ENCODE measurements around the gene ANKRD31. TPM values are rescaled to one million over a fixed set of nuclear protein-coding genes. Genes with fewer than 3 reads are reported as not detected.
"Not testable (repeated sequence)": the region's sequence is repeated elsewhere in the genome, so short reads cannot be mapped to it uniquely, and the experiment has no call there.

The ANKRD31 gene
- total RNA-seq, 1 donor from 2014 or later, result not detected

DNA sequence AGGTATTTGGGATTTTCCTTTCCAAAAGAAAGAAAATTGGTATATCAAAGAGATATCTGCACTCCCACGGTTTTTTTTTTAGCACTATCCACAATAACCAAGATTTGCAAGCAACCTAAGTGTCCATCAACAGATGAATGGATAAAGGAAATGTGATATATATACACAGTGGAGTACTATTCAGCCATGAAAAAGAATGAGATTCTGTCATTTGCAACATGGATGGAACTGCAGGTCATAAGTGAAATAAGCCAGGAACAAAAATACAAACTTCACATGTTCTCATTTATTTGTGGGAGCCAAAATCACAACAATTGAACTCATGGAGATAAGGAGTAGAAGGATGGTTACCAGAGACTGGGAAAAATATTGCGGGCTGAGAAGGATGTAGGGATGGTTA, 9.8 kb downstream of the ANKRD31 start:
- no peak for DNase-seq (ENCODE audit: extremely low read depth, low read depth, low spot score)

- no peak for DNase-seq (ENCODE audit: extremely low read depth, low read depth, low spot score)
Observed at GRCh38 chr5:75225506-75225905, 11.2 kb downstream of the ANKRD31 start.

- not testable (repeated sequence) for DNase-seq (ENCODE audit: extremely low read depth, low read depth, low spot score)
Observed at GRCh38 chr5:75220787-75221186, 15.9 kb downstream of the ANKRD31 start.

- DNase-seq (ENCODE audit: extremely low read depth, low read depth, low spot score), result no peak
Observed at GRCh38 chr5:75214928-75215327, 21.8 kb downstream of the ANKRD31 start.

- no peak for DNase-seq (ENCODE audit: extremely low read depth, low read depth, low spot score)
Observed at GRCh38 chr5:75214409-75214808, 22.3 kb downstream of the ANKRD31 start.

DNA sequence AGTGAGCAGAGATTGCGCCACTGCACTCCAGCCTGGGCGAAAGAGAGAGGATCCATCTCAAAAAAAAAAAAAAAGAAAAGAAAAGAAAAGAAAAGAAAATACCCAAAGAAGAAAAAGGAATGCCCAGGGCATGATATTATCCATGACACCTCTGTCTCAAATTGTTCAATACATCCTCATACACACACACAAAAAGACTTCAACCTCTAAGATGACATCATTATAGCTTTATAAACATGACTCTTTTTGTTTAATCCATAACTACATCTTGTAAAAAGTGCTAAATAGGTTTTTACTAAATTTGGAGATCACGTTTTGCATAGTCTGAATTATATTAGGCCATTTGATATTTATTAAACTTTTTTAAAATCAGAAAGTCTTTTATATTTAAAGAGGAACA, 33.1 kb downstream of the ANKRD31 start:
- DNase-seq (ENCODE audit: extremely low read depth, low read depth, low spot score), result no peak

DNA sequence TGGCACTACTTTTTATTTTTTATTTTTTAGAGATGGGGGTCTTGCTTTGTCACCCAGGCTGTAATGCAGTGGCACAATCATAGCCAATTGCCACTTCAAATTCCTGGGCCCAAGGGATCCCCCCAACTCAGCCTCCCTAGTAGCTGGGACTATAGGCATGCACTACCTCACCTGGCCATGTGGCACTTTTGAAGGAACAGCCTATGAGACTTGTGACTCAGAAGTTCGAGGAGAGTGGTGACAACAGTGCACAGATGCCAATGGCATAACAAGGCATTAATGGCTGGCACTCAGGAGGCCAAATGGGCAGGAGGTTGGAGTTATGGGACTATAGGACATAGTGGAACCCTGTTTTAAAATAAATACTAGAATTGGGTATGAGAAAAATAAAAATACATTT, 33.7 kb downstream of the ANKRD31 start:
- DNase-seq (ENCODE audit: extremely low read depth, low read depth, low spot score), result no peak

DNA sequence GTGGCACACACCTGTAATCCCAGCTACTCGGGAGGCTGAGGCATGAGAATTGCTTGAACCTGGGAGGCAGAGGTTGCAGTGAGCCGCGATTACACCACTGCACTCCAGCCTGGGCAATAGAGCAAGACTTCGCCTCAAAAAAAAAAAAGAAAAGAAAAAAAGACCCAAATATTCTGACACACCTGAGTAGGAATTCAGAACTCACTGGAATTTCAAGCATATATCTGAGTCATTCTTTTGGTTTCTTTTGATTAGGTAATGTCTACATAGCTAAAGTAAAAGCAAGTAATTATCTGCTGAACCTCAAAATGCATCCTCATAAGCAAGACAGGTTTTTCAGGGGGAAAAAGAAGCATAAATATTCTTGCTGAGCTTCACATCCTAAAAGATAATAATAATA, 35.9 kb downstream of the ANKRD31 start:
- no peak for DNase-seq (ENCODE audit: extremely low read depth, low read depth, low spot score)

DNA sequence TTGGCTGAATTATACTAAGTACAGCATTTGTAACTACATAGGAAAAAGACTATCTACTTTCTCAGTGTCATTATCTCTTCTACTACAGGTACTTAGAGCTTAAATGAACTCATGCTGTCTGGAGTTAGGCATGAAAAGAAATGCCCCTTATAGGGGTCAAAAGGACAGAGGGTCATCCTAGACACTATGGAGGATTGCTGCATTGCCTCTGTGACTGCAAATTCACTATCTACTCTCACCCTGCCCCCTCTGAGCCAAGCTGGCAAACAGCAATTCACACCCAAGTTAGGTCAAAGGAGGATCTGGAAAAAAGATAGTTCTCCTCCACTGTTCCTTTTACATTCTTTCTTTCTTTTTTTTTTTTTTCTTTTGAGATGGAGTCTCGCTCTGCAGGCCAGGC, 36.7 kb downstream of the ANKRD31 start:
- no peak for DNase-seq (ENCODE audit: extremely low read depth, low read depth, low spot score)

DNA sequence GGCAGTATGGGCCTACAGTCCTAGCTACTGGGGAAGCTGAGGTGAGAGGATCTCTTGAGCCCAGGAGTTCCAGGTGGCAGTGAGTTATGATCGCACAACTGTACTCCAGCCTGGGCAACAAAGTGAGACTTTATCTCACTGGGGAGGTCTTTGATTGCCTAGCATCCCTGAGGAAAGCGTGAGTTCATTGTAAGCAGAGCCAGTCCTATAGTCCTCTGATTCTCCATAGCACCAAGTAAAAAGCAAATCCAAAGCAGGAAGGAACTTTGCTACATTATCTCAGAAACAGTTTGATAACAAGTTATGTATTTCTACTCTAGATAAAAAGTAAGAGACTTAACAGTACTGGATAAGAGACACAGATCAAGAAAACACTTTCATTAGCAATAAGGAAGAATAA, 37.6 kb downstream of the ANKRD31 start:
- no peak for DNase-seq (ENCODE audit: extremely low read depth, low read depth, low spot score)

DNA sequence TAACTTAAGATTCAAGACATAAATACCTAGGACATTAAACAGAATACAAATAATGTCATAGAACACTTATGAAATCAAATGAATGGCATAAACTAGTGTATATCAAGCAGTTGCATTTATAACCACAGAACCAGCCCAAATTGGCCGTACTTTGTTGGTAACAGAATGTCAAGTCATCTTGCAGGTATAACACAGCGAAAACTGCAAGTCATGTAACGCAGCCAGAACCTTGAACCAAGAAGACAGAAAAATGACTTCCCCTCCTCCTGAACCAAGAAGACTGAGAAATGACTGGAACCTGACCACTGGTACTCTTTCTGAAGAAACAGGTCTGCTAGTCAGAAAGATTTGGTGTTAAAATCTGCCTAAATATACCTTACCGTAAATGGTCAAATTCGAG, 38.9 kb downstream of the ANKRD31 start:
- no peak for DNase-seq (ENCODE audit: extremely low read depth, low read depth, low spot score)

- DNase-seq (ENCODE audit: extremely low read depth, low read depth, low spot score), result no peak
Observed at GRCh38 chr5:75192804-75193203, 43.9 kb downstream of the ANKRD31 start.

GRCh38 chr5:75192264-75192663, 44.4 kb downstream of the ANKRD31 start:
- no peak for DNase-seq (ENCODE audit: extremely low read depth, low read depth, low spot score)

DNA sequence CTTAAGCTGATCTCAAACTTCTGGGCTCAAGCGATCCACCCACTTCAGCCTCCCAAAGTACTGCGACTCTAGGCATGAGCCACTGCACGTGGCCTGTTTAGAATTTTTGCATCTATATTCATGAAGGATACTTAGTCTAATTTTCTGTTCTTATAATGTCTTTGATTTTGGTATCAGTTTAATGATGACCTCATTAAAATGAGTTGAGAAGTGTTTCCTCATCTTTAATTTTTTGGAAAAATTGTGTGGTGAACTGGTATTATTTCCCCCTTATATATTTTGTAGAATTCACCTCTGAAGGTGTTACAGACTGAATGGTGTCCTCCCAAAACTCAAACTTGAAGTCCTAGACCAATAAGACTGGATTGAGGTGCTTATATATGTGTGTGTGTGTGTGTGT, 46.5 kb downstream of the ANKRD31 start:
- DNase-seq (ENCODE audit: extremely low read depth, low read depth, low spot score), result no peak

DNA sequence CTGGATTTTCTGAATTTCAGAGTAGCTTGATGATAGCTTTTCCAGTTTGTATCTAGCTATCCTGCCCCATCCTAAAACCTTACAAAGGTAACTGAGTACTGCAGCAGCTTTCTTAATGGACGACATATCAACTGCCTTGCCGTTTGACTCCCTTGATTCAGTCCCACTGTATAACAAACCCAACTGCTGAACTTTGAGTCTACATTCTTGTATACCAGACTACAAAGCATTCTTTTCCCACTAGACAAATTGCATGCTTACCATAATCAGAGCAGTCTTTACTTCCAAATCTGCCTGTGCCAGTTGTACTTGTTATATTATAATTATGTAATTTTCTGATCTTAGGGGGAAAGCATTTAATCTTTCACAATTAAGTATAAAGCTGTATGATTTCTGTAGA, 47.3 kb downstream of the ANKRD31 start:
- no peak for DNase-seq (ENCODE audit: extremely low read depth, low read depth, low spot score)

DNA sequence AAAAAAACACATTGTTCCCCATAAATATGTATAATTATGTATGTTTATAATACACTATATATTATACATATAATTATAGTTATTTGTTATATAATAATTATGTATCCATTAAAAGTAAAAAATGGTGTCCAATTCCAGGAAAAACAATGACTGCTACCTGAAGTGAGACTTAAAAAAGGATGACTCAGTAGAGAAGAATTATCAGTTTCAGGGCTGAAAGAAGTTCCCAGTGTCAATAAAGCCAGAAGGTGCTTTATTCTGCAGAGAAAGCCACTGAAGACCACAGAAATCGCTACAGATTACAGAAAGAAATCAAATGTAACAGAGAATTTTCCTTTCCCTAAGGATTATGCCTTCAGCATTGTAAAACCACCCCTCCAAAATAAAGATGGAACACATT, 50.9 kb downstream of the ANKRD31 start:
- no peak for DNase-seq (ENCODE audit: extremely low read depth, low read depth, low spot score)

DNA sequence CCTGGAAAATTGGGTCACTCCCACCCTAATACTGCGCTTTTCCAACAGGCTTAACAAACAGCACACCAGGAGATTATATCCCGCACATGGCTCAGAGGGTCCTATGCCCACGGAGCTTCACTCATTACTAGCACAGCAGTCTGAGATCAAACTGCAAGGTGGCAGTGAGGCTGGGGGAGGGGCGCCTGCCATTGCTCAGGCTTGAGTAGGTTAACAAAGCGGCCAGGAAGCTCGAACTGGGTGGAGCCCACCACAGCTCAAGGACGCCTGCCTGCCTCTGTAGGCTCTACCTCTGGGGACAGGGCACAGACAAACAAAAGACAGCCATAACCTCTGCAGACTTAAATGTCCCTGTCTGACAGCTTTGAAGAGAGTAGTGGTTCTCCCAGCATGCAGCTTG, 60.7 kb downstream of the ANKRD31 start:
- DNase-seq (ENCODE audit: extremely low read depth, low read depth, low spot score), result not testable (repeated sequence)

- DNase-seq (ENCODE audit: extremely low read depth, low read depth, low spot score), result not testable (repeated sequence)
Observed at GRCh38 chr5:75174872-75175271, 61.8 kb downstream of the ANKRD31 start.

- DNase-seq (ENCODE audit: extremely low read depth, low read depth, low spot score), result no peak
Observed at GRCh38 chr5:75169516-75169915, 67.2 kb downstream of the ANKRD31 start.

DNA sequence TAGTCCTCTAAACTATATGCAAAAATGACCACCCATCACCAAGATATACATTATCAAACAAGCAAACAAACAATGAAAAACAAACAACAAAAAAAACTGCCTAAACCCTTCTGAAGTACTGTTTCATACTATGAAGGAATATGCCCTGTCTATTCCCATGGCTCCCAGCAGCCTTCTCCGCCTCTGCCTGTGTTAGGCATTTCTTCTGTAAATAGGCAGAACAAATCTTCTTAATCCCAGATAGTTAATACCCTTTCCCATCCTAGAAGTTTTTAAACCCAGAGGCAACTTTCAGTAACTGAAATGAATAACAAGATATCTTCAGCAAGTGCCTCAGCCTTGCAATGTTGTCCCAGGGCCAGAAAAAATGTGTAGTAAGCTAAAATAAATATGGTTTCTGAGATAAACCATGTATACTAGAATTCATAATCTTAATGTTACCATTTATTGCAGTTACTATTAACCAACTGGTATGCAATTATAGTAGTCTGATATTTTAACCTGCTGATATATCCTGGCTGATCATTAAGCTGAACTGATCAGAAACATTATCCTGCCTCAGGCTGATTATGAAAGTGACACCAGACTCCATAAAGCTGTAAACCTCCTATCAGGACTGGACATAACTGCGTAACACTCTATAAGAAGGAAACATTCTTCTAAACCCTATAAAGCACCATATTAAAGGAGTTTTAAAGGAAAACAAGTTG, 68.5 kb downstream of the ANKRD31 start:
- DNase-seq (ENCODE audit: extremely low read depth, low read depth, low spot score), result no peak

DNA sequence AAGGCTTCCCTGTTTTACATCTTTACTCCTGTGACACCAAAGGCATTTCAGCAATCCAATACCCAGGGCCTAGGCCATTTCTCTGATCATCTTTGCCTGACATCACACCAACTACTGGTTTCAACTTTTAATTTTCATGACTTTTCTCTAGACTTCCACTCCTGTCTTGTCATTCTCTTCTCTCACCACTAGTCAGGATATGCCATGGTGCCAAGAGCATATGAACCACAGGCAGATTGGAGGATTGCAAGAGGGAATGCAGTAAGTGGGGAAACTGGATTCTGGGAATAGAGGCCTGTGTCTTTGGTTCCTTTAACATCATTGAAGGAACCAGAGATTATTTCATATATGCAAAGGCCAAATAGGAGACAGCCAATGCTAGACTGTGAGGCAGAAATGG, 69.3 kb downstream of the ANKRD31 start:
- DNase-seq (ENCODE audit: extremely low read depth, low read depth, low spot score), result no peak

- DNase-seq (ENCODE audit: extremely low read depth, low read depth, low spot score), result not testable (repeated sequence)
Observed at GRCh38 chr5:75161508-75161907, 75.2 kb downstream of the ANKRD31 start.

GRCh38 chr5:75156585-75156984, 80.1 kb downstream of the ANKRD31 start:
- no peak for DNase-seq (ENCODE audit: extremely low read depth, low read depth, low spot score)

Data from glomerular endothelial cell (primary cell).